ENCODE measurements around the gene IDNK.

The IDNK gene

GRCh38 chr9:83636813-83637212 is 13.9 kb downstream of the IDNK start:
- no peak for DNase-seq

GRCh38 chr9:83637389-83637788 is 14.4 kb downstream of the IDNK start:
- no peak for DNase-seq

- no peak for DNase-seq
Measured at GRCh38 chr9:83639266-83639665, 16.3 kb downstream of the IDNK start.

DNA sequence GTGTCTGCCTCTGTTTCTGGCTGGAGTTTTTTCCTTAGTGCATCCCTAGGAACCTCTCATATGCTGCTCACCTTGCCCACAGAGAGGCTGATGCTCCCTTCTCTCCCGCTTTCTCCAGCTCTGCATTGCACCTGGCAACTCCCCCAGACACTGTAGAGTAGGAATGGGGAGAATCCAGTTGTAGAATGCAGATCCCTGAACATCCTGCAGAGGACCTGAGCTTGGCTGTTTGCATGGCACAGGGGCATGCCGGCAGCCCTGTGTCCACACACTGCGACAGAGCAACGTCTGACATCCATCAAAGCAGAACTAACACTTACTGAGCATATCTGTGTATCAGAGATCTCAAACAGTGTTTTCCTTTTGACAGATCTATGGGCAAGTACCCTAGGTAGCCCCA is 19.9 kb downstream of the IDNK start:
- no peak for DNase-seq

DNA sequence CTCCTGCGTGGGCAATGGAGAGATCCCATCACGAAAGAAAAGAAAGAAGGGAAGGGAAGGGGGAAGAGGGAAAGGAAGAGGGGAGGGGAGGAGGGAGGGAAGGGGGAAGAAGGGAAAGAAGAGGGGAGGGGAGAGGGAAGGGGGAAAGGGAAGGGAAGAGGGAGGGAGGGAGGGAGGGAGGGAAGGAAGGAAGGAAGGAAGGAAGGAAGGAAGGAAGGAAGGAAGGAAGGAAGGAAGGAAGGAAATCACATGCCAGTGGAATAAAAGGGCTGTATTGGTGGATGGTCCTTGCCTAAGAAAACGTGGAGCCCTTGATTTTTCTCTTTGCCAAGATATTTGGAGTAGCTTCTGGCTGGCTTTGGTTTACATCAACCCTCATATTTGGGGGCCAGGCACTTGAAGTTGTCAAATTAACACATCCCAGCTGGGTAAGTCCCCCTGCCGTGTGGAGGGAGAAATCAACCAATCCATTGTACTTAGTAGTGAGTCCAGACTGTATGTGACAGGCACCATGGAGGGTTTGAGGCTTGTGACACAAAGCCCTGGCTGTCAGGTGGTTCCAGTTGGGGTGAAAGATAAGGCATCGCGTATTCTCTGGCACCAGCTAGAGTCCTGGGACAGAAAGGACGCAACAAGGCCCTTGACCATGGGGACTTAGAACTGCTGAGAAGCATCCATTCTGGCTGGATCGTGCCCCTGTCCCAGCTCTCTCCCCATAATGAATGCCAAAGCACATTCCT is 23.7 kb downstream of the IDNK start:
- DNase-seq = no peak

DNA sequence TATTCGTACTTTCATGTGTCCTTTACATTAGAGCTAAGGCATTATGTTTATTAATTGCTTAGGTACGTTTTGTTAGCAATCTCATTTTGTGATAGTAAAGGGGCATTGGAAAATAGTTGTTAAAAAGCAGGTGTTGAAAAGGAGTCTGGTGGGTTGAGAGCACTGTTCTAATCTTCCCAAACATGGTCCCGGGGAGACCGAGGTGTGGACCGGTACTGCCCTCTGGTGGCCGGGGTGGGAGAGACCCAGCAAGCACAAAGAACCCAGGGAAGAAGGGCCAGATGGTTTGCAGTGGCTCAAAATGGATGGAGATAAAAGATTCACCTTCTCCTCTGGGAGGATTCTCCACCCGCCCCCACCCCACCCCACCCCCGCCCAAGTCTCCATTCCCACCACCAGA is 26.1 kb downstream of the IDNK start:
- DNase-seq = no peak

DNA sequence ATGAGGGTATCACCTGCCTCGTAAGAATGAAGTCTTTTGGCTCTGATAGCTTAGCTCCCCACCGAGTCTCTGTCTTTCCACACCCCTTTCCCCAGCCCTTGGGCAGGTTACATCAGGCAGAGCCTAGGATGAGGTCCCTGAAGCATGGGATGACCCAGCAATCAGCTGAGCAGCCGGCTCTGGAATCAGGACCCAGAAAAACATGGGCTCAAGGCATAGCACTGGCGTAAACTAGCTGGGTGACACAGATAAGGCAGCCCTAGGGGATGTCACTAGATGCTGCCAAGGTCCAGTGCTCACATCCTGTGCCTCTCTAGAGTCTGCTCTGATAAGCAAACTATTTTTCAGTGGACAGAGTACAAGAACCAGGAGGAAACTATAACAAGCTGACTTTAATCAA is 26.6 kb downstream of the IDNK start:
- DNase-seq = no peak

DNA sequence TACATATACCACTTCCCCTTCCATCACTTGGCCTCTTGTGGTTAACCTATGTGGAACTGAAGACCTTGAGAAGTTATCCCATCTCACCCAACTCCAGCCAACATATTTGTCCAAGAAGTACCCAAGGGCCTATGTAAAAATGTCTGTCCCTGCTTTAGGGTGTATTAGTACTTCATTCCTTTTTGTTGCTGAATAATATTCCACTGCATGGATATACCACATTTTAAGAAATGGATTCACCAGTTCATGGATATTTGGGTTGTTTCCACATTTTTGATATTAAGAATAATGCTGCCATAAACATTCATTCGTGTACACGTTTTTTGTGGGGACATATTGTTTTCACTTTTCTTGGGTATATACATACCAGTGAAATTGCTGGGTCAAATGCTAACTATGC is 28.6 kb downstream of the IDNK start:
- no peak for DNase-seq

- DNase-seq = no peak
Measured at GRCh38 chr9:83652433-83652832, 29.5 kb downstream of the IDNK start.

DNA sequence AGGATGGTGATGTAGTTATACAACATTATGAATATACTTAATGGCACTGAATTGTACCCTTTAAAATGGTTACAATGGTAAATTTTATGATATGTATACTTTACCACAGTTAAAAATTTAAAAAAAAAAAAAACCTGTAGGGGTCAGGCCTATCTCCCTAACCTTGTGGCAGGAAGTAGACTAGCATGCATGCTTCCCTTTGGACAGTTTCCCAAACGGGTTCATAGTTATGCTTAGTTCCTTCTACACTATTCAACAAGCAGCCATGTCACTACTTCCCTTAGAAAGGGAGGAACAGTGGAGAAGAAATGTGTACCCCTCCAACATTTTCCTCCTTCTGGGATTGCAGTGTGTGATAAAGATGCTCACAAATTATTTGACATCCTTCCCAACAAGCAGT is 32.5 kb downstream of the IDNK start:
- no peak for DNase-seq

DNA sequence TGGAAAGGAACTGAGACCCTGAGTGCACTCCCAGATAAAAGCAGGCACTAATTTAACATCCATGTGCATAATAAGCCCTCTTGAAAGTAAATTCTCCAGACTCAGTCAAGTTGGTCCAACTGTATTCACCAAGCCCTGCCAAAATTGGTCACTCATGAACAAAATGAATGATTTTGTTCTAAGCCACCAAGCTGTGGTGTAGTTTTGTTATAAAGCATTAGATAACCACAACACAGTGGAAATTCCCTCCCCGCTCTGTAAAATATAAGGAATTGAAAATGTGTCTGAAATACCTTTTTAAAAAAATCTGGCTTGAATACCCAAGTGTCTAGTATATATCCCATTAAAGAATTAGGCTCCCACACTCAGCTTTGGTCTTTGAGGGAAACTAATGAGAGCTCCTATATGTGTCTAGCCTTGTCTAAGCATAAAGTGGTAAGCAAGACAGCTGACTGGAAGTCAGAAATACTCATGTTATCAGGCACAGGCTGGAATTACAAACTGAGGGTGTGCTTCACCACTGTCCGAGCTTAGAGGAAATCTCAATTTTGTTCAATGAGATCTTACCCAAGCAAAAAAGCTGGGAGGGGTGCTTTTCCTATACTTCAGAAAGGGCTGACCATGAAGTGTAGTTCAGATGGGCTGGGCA is 33.2 kb downstream of the IDNK start:
- no peak for DNase-seq

- DNase-seq = no peak
Measured at GRCh38 chr9:83656952-83657351, 34.0 kb downstream of the IDNK start.

DNA sequence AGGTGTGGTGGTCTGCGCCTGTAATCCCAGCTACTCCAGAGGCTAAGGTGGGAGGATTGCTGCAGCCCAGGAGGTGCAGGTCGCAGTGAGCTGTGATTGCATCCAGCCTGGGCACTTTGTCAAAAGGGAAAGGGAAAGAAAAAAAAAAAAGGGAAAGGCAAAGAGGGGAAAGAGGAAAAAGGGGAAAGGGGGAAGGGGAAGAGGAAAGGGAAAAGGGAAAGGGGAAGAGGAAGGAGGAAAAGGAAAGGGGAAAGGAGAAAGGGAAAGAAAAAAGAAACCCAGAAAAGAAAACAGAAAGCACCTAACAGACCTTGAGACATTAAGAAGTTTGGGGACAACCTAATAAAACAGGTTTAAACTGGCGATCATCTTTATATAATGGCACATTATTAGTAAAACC is 40.0 kb downstream of the IDNK start:
- DNase-seq = no peak

GRCh38 chr9:83665580-83666200 is 42.7 kb downstream of the IDNK start:
- no peak for DNase-seq

DNA sequence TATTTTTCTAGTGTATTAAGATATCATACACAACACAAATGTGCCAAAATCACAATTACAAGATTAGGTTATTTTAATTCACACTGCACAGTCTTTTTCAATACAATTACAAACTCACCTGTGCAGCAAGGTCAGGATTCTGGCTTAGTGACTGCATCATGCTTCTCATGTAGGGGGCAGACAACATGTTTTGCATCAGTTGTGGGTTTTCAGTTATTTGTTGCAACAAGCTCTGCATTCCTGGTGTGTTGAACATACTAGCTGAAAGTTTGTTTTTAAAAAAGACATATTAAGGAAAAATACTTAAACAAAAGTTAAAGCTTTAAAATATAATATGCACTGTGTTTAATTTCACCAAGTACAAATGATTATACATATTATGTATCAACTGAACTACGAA is 46.1 kb downstream of the IDNK start:
- DNase-seq = no peak

- DNase-seq = no peak
Measured at GRCh38 chr9:83670381-83670780, 47.4 kb downstream of the IDNK start.

- DNase-seq = no peak
Measured at GRCh38 chr9:83671451-83671850, 48.5 kb downstream of the IDNK start.

DNA sequence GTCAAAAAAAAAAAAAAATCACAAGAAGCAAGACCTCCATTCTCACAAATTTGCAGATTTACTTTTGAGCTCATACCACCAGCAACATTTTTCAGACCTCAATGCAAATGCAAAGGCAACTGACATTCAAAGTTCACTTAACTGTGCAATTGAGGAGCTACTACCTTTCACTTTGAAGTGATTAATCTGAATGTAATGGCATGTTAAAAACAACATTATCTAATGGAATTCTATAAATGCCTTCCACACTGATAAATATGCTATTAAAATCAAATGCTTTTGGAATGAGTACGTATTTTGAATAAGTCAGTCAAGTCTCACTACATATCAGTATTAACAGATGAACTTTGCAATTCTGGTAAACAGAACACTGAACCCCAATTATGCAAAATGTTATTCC is 52.5 kb downstream of the IDNK start:
- DNase-seq = no peak

GRCh38 chr9:83677596-83677995 is 54.7 kb downstream of the IDNK start:
- no peak for DNase-seq

- DNase-seq = no peak
Measured at GRCh38 chr9:83680233-83680632, 57.3 kb downstream of the IDNK start.

GRCh38 chr9:83681490-83681889 is 58.5 kb downstream of the IDNK start:
- no peak for DNase-seq

GRCh38 chr9:83688921-83689320 is 66.0 kb downstream of the IDNK start:
- no peak for DNase-seq

DNA sequence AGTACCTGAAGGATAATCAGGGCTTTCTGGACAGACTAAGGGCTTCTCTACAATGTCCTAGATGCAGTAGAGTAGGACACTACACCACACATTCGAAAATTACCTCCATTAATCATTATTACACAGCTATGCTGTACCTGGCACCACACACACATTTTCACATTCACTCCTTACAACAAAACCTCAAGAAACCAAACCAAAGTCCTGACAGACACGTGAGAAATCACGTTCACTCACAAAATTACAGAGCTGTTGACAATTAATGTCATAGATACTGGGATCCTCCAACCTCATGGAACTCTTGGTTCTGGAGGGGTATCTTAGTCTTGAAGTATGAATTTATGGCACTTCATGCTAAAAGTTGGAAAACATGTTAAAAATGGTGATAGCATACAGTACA is 68.5 kb downstream of the IDNK start:
- DNase-seq = no peak
